Thyroid gland (tissue), 4 donors: ENCODE data around the gene PLEKHJ1. TPM values are rescaled to one million over a fixed set of nuclear protein-coding genes. Genes with fewer than 3 reads are reported as not detected.

Source experiments
- DNase-seq, 2 donors: peaks; one replicate each; pipeline ENCODE4 v3.0.0-alpha.2; 2019
- H3K27ac ChIP-seq, 3 donors: fragments of 200-600 bp; sonication (generic); 1 replicate in 2 of 3; 2 replicates in 1 of 3; pipeline ENCODE4 v1.5.1; 2016 to 2019; ENCODE audit warnings: mild to moderate bottlenecking in 1 of 3, moderate library complexity in 1 of 3
- H3K27me3 ChIP-seq: fragments of 200-600 bp; sonication (generic); one replicate; pipeline ENCODE4 v1.5.1; 2019
- H3K36me3 ChIP-seq, 2 donors: fragments of 200-600 bp; sonication (generic); one replicate each; pipeline ENCODE4 v1.5.1; 2016 to 2019
- H3K4me1 ChIP-seq, 2 donors: fragments of 200-600 bp; sonication (generic); one replicate each; pipeline ENCODE4 v1.5.1; 2017 to 2019
- H3K4me3 ChIP-seq, 3 donors: fragments of 200-600 bp; sonication (generic); replicated peaks in 1 of 3; 1 replicate in 2 of 3; 2 replicates in 1 of 3; pipeline ENCODE4 v1.5.1; 2016; ENCODE audit warnings: mild to moderate bottlenecking in 1 of 3
- H3K9me3 ChIP-seq: fragments of 200-600 bp; sonication (generic); one replicate; pipeline ENCODE4 v1.5.1; 2017
- POLR2A ChIP-seq, 2 donors: fragments of 450-650 bp; IDR thresholded peaks; one replicate each; pipeline ENCODE4 v1.6.1; 2017; ENCODE audit warnings: antibody characterized with exemption in 2 of 2, mild to moderate bottlenecking in 2 of 2, moderate library complexity in 1 of 2
- WGBS, 2 donors: methylation state at CpG; one replicate each; pipeline ENCODE4 v1.1.5; 2017; 5-methylcytosine and 5-hydroxymethylcytosine counted together
- intact Hi-C: fragments of 100-400 bp; cut with DNase I; formaldehyde crosslinking; loops from one replicate; pipeline ENCODE4 v1.15.1; 2023
- total RNA-seq, 4 donors: library from RNA; depleted of rRNA; stranded (reverse); fragments of >200 nt; gene quantifications; one replicate each; pipeline ENCODE4 v1.2.3, GENCODE V29; 2016
- TF ChIP-seq, protein P1 (sequence below), 6 experiments: fragments of 200-600 bp in 3 of 6; fragments of 450-650 bp in 3 of 6; sonication (generic) in 3 of 6; IDR thresholded peaks; one replicate each; pipeline ENCODE4 v1.5.1; 2016 to 2019; ENCODE audit warnings: antibody characterized with exemption in 6 of 6, mild to moderate bottlenecking in 2 of 6, inconsistent platforms in 1 of 6, moderate library complexity in 1 of 6

The PLEKHJ1 gene
- total RNA-seq, 4 donors from 2014 or later: 86.7 to 179 (median 131) TPM

- Histone ChIP-seq H3K4me3 (no peak overlapping the region), H3K36me3 (peaks cover 30 to 39% of the 10 kb centered on the region in 2 donors), H3K4me1 (peaks cover 16 to 28% of the 10 kb centered on the region in 2 donors), H3K27ac (no peak overlapping the region), H3K9me3 (no peaks in the 10 kb centered on the region), H3K27me3 (no peaks in the 10 kb centered on the region)
- WGBS, 2 donors: 94 to 95% methylated on average over 27 to 31 of the region's 37 CpGs
- intact Hi-C loops: no loop called here
- DNase-seq: no peak
- TF ChIP-seq POLR2A (IDR thresholded peaks at IDR 0.05): no peak
- TF ChIP-seq, protein P1, sequence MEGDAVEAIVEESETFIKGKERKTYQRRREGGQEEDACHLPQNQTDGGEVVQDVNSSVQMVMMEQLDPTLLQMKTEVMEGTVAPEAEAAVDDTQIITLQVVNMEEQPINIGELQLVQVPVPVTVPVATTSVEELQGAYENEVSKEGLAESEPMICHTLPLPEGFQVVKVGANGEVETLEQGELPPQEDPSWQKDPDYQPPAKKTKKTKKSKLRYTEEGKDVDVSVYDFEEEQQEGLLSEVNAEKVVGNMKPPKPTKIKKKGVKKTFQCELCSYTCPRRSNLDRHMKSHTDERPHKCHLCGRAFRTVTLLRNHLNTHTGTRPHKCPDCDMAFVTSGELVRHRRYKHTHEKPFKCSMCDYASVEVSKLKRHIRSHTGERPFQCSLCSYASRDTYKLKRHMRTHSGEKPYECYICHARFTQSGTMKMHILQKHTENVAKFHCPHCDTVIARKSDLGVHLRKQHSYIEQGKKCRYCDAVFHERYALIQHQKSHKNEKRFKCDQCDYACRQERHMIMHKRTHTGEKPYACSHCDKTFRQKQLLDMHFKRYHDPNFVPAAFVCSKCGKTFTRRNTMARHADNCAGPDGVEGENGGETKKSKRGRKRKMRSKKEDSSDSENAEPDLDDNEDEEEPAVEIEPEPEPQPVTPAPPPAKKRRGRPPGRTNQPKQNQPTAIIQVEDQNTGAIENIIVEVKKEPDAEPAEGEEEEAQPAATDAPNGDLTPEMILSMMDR (IDR thresholded peaks at IDR 0.05): no peak
Observed at GRCh38 chr19:2190848-2191455, 45.2 kb downstream of the PLEKHJ1 start.

- WGBS, 2 donors: 94% methylated on average over 5 to 9 of the region's 16 CpGs
- Histone ChIP-seq H3K36me3 (peaks cover 19 to 33% of the 10 kb centered on the region in 2 donors), H3K4me3 (no peak overlapping the region), H3K9me3 (no peaks in the 10 kb centered on the region), H3K27ac (no peak overlapping the region), H3K4me1 (peaks cover 26 to 39% of the 10 kb centered on the region in 2 donors), H3K27me3 (no peaks in the 10 kb centered on the region)
- intact Hi-C loops: no loop called here
- DNase-seq: no peak
- TF ChIP-seq, protein P1 (IDR thresholded peaks at IDR 0.05): no peak
- no peak for TF ChIP-seq POLR2A (IDR thresholded peaks at IDR 0.05)
Observed at GRCh38 chr19:2189880-2190279, 46.2 kb downstream of the PLEKHJ1 start.

DNA sequence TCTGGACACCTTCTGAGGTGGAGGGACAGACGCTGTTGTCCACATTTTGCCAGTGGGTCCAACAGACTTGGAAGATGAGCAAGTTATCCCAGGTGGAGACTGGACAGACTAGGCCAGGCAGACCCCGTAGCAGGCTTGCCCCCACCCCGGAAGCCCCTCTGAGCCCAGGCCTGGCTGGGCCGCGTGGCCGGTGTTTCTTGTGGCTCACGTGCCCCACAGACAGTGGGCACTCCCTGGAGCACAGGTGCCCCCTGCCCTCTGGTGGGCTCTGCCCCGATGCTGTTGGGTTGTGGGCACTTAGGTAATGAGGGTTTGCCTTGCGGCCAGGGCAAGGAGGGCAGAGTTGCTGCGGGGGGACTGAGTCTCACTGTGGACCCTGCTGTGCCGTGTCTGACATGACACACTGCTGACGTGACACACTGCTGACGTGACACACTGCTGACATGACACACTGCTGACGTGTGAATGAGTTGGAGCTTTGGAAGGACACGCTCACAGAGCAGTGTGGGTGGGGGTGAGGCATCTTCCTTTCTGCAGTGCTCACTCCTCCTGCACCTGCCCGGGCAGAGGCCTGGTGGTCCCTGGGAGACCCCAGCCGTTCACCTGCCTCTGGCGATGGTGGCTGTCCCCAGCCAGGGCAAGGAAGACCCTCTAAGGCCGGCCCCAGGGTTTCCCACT lies 47.3 kb downstream of the PLEKHJ1 start:
- Histone ChIP-seq H3K27ac (peak overlapping the region in 1 of 3 donors; percentile 87), H3K4me3 (no peak overlapping the region), H3K4me1 (peaks cover 26 to 40% of the 10 kb centered on the region in 2 donors), H3K36me3 (peaks cover 12 to 23% of the 10 kb centered on the region in 2 donors), H3K9me3 (no peaks in the 10 kb centered on the region), H3K27me3 (no peaks in the 10 kb centered on the region)
- intact Hi-C loops: no loop called here
- no peak for DNase-seq
- 92% methylated on average over 15 to 16 of the region's 19 CpGs for WGBS, 2 donors
- TF ChIP-seq, protein P1 (IDR thresholded peaks at IDR 0.05): no peak
- TF ChIP-seq POLR2A (IDR thresholded peaks at IDR 0.05): no peak

DNA sequence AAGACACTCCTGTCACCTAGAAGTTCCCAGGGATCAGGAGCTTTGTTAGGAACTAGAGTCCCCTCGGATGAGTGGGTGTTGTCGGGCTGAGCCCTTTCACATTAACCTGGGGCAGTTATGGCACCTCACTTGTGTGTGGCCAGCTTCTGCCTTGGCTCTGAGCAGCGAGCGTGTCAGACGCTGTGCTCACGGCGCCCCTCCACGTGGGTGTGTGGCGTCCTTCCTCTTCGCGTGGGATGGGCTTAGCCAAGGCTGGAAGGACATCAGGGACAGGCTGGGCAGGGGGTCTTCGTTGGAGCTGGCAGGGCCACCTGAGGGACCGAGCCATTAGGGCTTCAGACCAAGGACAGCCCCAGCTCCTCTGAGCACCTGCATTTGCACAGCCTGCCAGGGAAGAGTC lies 49.0 kb downstream of the PLEKHJ1 start:
- Histone ChIP-seq H3K27ac (peak overlapping the region; percentile 78 to 89 (median 87)), H3K36me3 (peaks cover 12 to 25% of the 10 kb centered on the region in 2 donors), H3K9me3 (no peaks in the 10 kb centered on the region), H3K4me3 (no peak overlapping the region), H3K27me3 (no peaks in the 10 kb centered on the region), H3K4me1 (peaks cover 26 to 40% of the 10 kb centered on the region in 2 donors)
- intact Hi-C loops: no loop called here
- TF ChIP-seq, protein P1 (IDR thresholded peaks at IDR 0.05): no peak
- TF ChIP-seq POLR2A (IDR thresholded peaks at IDR 0.05): no peak
- WGBS, 2 donors: 61 to 74% methylated on average over 10 to 13 of the region's 13 CpGs
- DNase-seq: no peak
